GM19372 (cell line): ENCODE data around the gene TUBA4B.
"Not testable (repeated sequence)": the region's sequence is repeated elsewhere in the genome, so short reads cannot be mapped to it uniquely, and the experiment has no call there.

Experiments used
- ATAC-seq: cut with Tn5 transposase; IDR thresholded peaks from one replicate; pipeline ENCODE4 v1.9.1; 2021; ENCODE audit warnings: mild to moderate bottlenecking, low read depth, moderate library complexity; ENCODE audit not compliant: unreplicated experiment

The TUBA4B gene

DNA sequence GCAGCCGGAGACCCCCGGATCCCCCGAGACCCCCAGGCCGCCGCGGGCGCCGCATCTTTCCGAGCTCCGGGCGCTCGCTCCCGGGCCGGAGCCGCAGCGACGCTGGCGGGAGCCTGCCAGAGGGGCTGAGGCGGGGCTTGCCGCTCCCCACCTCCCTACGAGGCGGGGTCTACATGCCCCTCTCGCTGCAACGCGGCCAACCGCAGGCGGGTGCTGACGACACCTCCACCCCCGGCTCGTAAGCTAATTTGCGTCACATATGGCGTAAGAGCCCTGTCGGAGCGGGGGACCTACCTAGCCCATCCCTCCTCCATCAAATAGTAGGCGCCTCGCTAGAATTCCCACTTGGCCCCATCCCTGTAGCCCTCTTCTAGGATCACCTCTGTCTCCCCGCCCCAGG lies 56.2 kb downstream of the TUBA4B start, which contains the start of gene PTPRN:
PTPRN (minus strand) TSS at position 124 of the 400 bp plus-strand sequence; CDS start at position 55, 69 bp downstream.
- ATAC-seq, result no peak

DNA sequence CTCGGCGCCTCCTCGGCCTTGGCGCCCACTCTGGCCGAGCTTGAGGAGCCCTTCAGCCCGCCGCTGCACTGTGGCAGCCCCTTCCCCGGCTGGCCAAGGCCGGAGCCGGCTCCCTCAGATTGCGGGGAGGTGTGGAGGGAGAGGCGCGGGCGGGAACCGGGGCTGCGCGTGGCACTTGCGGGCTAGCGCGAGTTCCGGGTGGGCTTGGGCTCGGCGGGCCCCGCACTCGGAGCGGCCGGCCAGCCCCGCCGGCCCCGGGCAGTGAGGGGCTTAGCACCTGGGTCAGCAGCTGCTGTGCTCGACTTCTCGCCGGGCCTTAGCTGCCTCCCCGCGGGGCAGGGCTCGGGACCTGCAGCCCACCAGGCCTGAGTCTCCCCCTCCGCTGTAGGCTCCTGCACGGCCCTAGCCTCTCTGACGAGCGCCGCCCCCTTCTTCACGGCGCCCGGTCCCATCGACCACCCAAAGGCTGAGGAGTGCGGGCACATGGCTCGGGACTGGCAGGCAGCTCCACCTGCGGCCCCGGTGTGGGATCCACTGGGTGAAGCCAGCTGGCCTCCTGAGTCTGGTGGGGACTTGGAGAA lies 59.7 kb downstream of the TUBA4B start:
- not testable (repeated sequence) for ATAC-seq

DNA sequence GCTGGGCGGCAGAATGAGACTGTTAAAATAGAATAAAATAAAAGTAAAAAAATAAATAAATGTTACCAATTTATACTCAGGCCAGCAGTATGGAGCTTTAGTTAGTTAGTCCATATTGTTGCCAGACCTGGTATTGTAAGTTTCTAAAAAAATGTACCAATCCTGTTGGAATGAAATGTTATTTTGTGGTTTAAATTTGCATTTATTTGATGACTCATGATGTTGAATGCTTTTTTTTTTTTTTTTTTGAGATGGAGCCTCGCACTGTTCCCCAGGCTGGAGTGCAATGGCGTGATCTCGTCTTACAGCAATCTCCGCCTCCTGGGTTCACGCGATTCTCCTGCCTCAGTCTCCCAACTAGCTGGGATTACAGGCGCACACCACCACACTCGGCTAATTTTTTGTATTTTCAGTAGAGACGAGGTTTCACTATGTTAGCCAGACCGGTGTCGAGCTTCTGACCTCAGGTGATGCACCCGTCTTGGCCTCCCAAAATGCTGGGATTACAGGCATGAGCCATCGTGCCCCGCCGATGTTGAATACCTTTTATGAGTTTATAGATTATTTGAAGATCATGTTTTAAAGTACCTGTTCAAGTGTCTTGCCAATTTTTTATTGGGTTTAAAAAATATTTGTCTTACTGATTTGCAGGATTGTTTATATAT lies 61.9 kb downstream of the TUBA4B start:
- no peak for ATAC-seq
